GM12878 (cell line): ENCODE data around the gene RAET1G. TPM values are rescaled to one million over a fixed set of nuclear protein-coding genes. Genes with fewer than 3 reads are reported as not detected.

Source experiments
- ATAC-seq: fragments of 200-7000 bp; cut with Tn5 transposase; 3 replicates; pipeline ENCODE4 v1.9.1; 2020; ENCODE audit warnings: mild to moderate bottlenecking, moderate library complexity
- BruUV-seq: library from RNA; stranded (reverse); fragments of 400-500 nt; replicated peaks from 2 replicates; lab custom pipeline; 2021; lab: Mats Ljungman, UMichigan
- CTCF ChIA-PET: fragments of 300-600 bp; sonication (Branson Sonifier 250); formaldehyde crosslinking; extraction: SDS; loops from one replicate; lab custom pipeline; 2021; ENCODE audit warnings: inconsistent platforms; lab: Yijun Ruan, JAX
- POLR2A ChIA-PET: fragments of 350-600 bp; formaldehyde crosslinking; extraction: SDS; loops from one replicate; lab custom pipeline; 2021; ENCODE audit warnings: inconsistent platforms; lab: Charles Lee
- RAD21 ChIA-PET: fragments of 300-600 bp; sonication (Branson Sonifier 250); formaldehyde crosslinking; loops from one replicate; lab custom pipeline; 2023; ENCODE audit warnings: antibody characterized with exemption; ENCODE audit not compliant: unreplicated experiment; lab: Charles Lee
- SMC1A ChIA-PET: fragments of 300-600 bp; sonication (Branson Sonifier 250); formaldehyde crosslinking; loops from one replicate; lab custom pipeline; 2023; ENCODE audit not compliant: unreplicated experiment, uncharacterized antibody; lab: Charles Lee
- DNase-seq: peaks from one replicate; pipeline ENCODE4 v3.0.0-alpha.2; 2011; ENCODE audit warnings: low read depth, low spot score
- FAIRE-seq: peaks from 3 replicates; lab custom pipeline; 2011; peaks lifted over from hg19 to GRCh38; lab: Jason Lieb, UNC
- H2AFZ ChIP-seq: 2 replicates; pipeline ENCODE4 v1.6.0; 2011; ENCODE audit warnings: low read depth, low read length, control low read depth; ENCODE audit not compliant: control insufficient read depth
- H3K27ac ChIP-seq: 2 replicates; pipeline ENCODE4 v1.5.1; 2011; ENCODE audit warnings: control low read depth; ENCODE audit not compliant: control insufficient read depth, insufficient read depth
- H3K27me3 ChIP-seq, 2 experiments: replicated peaks in 1 of 2; 2 replicates each; pipeline versions ENCODE4 v1.6.0 to v1.6.1; 2011; ENCODE audit warnings: low read length in 1 of 2; ENCODE audit not compliant: control insufficient read depth in 2 of 2, insufficient read depth in 2 of 2
- H3K36me3 ChIP-seq, 2 experiments: 2 replicates each; pipeline ENCODE4 v1.5.1; 2011; ENCODE audit warnings: low read length in 1 of 2; ENCODE audit not compliant: control insufficient read depth in 2 of 2, insufficient read depth in 2 of 2
- H3K4me1 ChIP-seq: 2 replicates; pipeline ENCODE4 v1.6.1; 2011; ENCODE audit warnings: mild to moderate bottlenecking, low read length, moderate library complexity, mixed read lengths; ENCODE audit not compliant: control insufficient read depth, insufficient read depth
- H3K4me2 ChIP-seq: 2 replicates; pipeline ENCODE4 v1.6.0; 2011; ENCODE audit warnings: control low read depth; ENCODE audit not compliant: control insufficient read depth, insufficient read depth
- H3K4me3 ChIP-seq: fragments of 200-600 bp; sonication (generic); 2 replicates; pipeline ENCODE4 v1.5.1; 2016
- H3K79me2 ChIP-seq: 2 replicates; pipeline ENCODE4 v1.6.0; 2011; ENCODE audit warnings: low read length; ENCODE audit not compliant: control insufficient read depth, insufficient read depth
- H3K9ac ChIP-seq: 2 replicates; pipeline ENCODE4 v1.8.0; 2011; ENCODE audit warnings: low read length, control low read depth, mixed read lengths; ENCODE audit not compliant: control insufficient read depth, insufficient read depth
- H3K9me3 ChIP-seq: replicated peaks from 3 replicates; pipeline ENCODE4 v1.5.1; 2011; ENCODE audit warnings: mild to moderate bottlenecking, low read length; ENCODE audit not compliant: control insufficient read depth, insufficient read depth
- H4K20me1 ChIP-seq: 2 replicates; pipeline ENCODE4 v1.6.0; 2011; ENCODE audit not compliant: control insufficient read depth, insufficient read depth
- E2F4 ChIP-seq: IDR thresholded peaks from 2 replicates; pipeline ENCODE4 v1.6.1; 2012; ENCODE audit warnings: low read depth, low read length, improper control_type of control experiment
- FOS ChIP-seq: IDR thresholded peaks from 3 replicates; pipeline ENCODE4 v1.6.1; 2011; ENCODE audit warnings: borderline replicate concordance; ENCODE audit not compliant: insufficient read length; ENCODE audit errors: extremely low read depth
- GATAD2B ChIP-seq: fragments of 450-650 bp; conservative IDR thresholded peaks from 2 replicates; pipeline ENCODE4 v1.6.1; 2017; ENCODE audit warnings: low read depth, mild to moderate bottlenecking, moderate library complexity
- MLLT1 ChIP-seq: fragments of 450-650 bp; IDR thresholded peaks from 2 replicates; pipeline ENCODE4 v1.6.1; 2016; ENCODE audit warnings: mild to moderate bottlenecking
- MTA3 ChIP-seq: IDR thresholded peaks from 2 replicates; pipeline ENCODE4 v1.6.1; 2012; ENCODE audit warnings: low read length, inconsistent platforms, borderline replicate concordance
- PAX8 ChIP-seq: fragments of 450-650 bp; IDR thresholded peaks from 2 replicates; pipeline ENCODE4 v1.6.1; 2017; ENCODE audit warnings: mild to moderate bottlenecking, moderate library complexity
- RUNX3 ChIP-seq: IDR thresholded peaks from 2 replicates; pipeline ENCODE4 v1.6.1; 2012; ENCODE audit warnings: low read length, inconsistent platforms
- ZNF592 ChIP-seq: fragments of 450-650 bp; IDR thresholded peaks from 2 replicates; pipeline ENCODE4 v1.6.1; 2017; ENCODE audit warnings: mild to moderate bottlenecking, moderate library complexity
- WGBS: methylation state at CpG from one replicate; pipeline ENCODE4 v1.1.6; 2016; ENCODE audit warnings: low lambda C conversion rate; ENCODE audit not compliant: insufficient replicate concordance, insufficient coverage; ENCODE audit errors: missing lambda C conversion rate; 5-methylcytosine and 5-hydroxymethylcytosine counted together
- in situ Hi-C: fragments of 300-500 bp; cut with MboI; formaldehyde crosslinking; loops from 9 replicates; pipeline ENCODE4 v1.14.3; 2018; ENCODE audit warnings: mixed read lengths
- intact Hi-C: fragments of 100-400 bp; cut with micrococcal nuclease; formaldehyde crosslinking; loops from one replicate; pipeline ENCODE4 v1.14.2; 2022; ENCODE audit not compliant: unreplicated experiment
- polyA plus RNA-seq, 11 experiments: library from polyadenylated mRNA; depleted of rRNA in 4 of 11; unstranded in 6 of 11; stranded (reverse) in 5 of 11; fragments of >200 nt; fragmentation: Nextera tagmentation in 4 of 11; fragmentation: Illumina TruSeq in 1 of 11; extraction: Ambion mirVana in 4 of 11; extraction: Trizol in 1 of 11; gene quantifications; 1 replicate in 1 of 11; 2 replicates in 10 of 11; pipeline versions ENCODE4 v1.2.1 to v1.2.3, GENCODE V29; 2011 to 2016; ENCODE audit warnings: inconsistent platforms in 2 of 11, missing spikeins in 2 of 11, low read depth in 1 of 11
- total RNA-seq, 4 experiments: library from RNA; depleted of rRNA in 3 of 4; stranded (reverse); fragments of >200 nt in 3 of 4; fragmentation: Illumina TruSeq in 1 of 4; extraction: Trizol in 1 of 4; gene quantifications; 2 replicates each; pipeline versions ENCODE4 v1.2.1 to v1.2.3, GENCODE V29; 2013 to 2021
- TF ChIP-seq, protein P1 (sequence below): IDR thresholded peaks from 2 replicates; pipeline ENCODE4 v1.6.1; 2011; ENCODE audit warnings: low read depth, mild to moderate bottlenecking, low read length, moderate library complexity, borderline replicate concordance; ENCODE audit errors: extremely low read depth
- TF ChIP-seq, protein P2 (sequence below): IDR thresholded peaks from 2 replicates; pipeline ENCODE4 v1.6.1; 2012; ENCODE audit warnings: improper control_type of control experiment, low read depth, low read length; ENCODE audit not compliant: insufficient replicate concordance

RAET1G gene
- total and polyA plus RNA-seq, 10 of the 15 experiments (the other 5 are each of a cell fraction or from before 2014, with no cell fraction given): not detected

- no TSS peak for BruUV-seq
- FAIRE-seq: no peak
- intact Hi-C loops (no loop called here), in situ Hi-C loops (no loop called here)
- ChIA-PET RAD21 (no interaction called here), CTCF (no interaction called here), POLR2A (no interaction called here), SMC1A (no interaction called here)
- H3K27me3 ChIP-seq: peaks cover 18 to 21% of the 10 kb centered on the region in 2 experiments
- ATAC-seq: no peak
- H3K4me3 ChIP-seq: no peak overlapping the region
- H3K9ac ChIP-seq: no peak overlapping the region
- no peaks in the 10 kb centered on the region for H3K79me2 ChIP-seq
- no peak overlapping the region for H3K27ac ChIP-seq
- H3K36me3 ChIP-seq: no peaks in the 10 kb centered on the region
- H3K4me2 ChIP-seq: no peak overlapping the region
- WGBS: 47% methylated on average over 7 of the region's 7 CpGs
- no peak overlapping the region for H2AFZ ChIP-seq
- no peaks in the 10 kb centered on the region for H4K20me1 ChIP-seq
- DNase-seq: no peak
- peaks cover 7% of the 10 kb centered on the region for H3K4me1 ChIP-seq
- H3K9me3 ChIP-seq: peaks cover 17% of the 10 kb centered on the region; the same call in 2 of the 3 replicates
- TF ChIP-seq E2F4: no peak
- no peak for TF ChIP-seq MLLT1
- no peak for TF ChIP-seq PAX8
- no peak for TF ChIP-seq ZNF592
- TF ChIP-seq, protein P1, sequence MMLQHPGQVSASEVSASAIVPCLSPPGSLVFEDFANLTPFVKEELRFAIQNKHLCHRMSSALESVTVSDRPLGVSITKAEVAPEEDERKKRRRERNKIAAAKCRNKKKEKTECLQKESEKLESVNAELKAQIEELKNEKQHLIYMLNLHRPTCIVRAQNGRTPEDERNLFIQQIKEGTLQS: no peak
- no peak for TF ChIP-seq GATAD2B
- no peak for TF ChIP-seq RUNX3
- TF ChIP-seq, protein P2, sequence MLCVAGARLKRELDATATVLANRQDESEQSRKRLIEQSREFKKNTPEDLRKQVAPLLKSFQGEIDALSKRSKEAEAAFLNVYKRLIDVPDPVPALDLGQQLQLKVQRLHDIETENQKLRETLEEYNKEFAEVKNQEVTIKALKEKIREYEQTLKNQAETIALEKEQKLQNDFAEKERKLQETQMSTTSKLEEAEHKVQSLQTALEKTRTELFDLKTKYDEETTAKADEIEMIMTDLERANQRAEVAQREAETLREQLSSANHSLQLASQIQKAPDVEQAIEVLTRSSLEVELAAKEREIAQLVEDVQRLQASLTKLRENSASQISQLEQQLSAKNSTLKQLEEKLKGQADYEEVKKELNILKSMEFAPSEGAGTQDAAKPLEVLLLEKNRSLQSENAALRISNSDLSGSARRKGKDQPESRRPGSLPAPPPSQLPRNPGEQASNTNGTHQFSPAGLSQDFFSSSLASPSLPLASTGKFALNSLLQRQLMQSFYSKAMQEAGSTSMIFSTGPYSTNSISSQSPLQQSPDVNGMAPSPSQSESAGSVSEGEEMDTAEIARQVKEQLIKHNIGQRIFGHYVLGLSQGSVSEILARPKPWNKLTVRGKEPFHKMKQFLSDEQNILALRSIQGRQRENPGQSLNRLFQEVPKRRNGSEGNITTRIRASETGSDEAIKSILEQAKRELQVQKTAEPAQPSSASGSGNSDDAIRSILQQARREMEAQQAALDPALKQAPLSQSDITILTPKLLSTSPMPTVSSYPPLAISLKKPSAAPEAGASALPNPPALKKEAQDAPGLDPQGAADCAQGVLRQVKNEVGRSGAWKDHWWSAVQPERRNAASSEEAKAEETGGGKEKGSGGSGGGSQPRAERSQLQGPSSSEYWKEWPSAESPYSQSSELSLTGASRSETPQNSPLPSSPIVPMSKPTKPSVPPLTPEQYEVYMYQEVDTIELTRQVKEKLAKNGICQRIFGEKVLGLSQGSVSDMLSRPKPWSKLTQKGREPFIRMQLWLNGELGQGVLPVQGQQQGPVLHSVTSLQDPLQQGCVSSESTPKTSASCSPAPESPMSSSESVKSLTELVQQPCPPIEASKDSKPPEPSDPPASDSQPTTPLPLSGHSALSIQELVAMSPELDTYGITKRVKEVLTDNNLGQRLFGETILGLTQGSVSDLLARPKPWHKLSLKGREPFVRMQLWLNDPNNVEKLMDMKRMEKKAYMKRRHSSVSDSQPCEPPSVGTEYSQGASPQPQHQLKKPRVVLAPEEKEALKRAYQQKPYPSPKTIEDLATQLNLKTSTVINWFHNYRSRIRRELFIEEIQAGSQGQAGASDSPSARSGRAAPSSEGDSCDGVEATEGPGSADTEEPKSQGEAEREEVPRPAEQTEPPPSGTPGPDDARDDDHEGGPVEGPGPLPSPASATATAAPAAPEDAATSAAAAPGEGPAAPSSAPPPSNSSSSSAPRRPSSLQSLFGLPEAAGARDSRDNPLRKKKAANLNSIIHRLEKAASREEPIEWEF: no peak
- no peak for TF ChIP-seq FOS
- no peak for TF ChIP-seq MTA3
These were observed 39.7 kb upstream of the RAET1G start for GRCh38 chr6:149962461-149963211.
